Peyer's patch (tissue), 4 donors: ENCODE measurements around the gene ELFN1. TPM values are rescaled to one million over a fixed set of nuclear protein-coding genes. Genes with fewer than 3 reads are reported as not detected.
"Not testable (repeated sequence)": the region's sequence is repeated elsewhere in the genome, so short reads cannot be mapped to it uniquely, and the experiment has no call there.

Experiments used
- DNase-seq, 3 donors: peaks; one replicate each; pipeline ENCODE4 v3.0.0-alpha.2; 2017 to 2019
- H3K27ac ChIP-seq, 4 donors: fragments of 200-600 bp; sonication (generic); one replicate each; pipeline ENCODE4 v1.5.1; 2016 to 2019
- H3K27me3 ChIP-seq, 2 donors: fragments of 200-600 bp; sonication (generic); one replicate each; pipeline ENCODE4 v1.5.1; 2019
- H3K36me3 ChIP-seq, 3 donors: fragments of 200-600 bp; sonication (generic); one replicate each; pipeline ENCODE4 v1.5.1; 2016 to 2019
- H3K4me1 ChIP-seq, 4 donors: fragments of 200-600 bp; sonication (generic); one replicate each; pipeline ENCODE4 v1.5.1; 2016 to 2019
- H3K4me3 ChIP-seq, 4 donors: fragments of 200-600 bp; sonication (generic); 1 replicate in 3 of 4; 2 replicates in 1 of 4; pipeline ENCODE4 v1.5.1; 2016 to 2019; ENCODE audit warnings: mild to moderate bottlenecking in 1 of 4
- H3K9me3 ChIP-seq, 4 donors: fragments of 200-600 bp; sonication (generic); one replicate each; pipeline ENCODE4 v1.5.1; 2016 to 2019; ENCODE audit warnings: mild to moderate bottlenecking in 1 of 4
- CTCF ChIP-seq, 6 experiments: fragments of 450-650 bp in 4 of 6; fragments of 200-600 bp in 2 of 6; sonication (generic) in 1 of 6; IDR thresholded peaks; one replicate each; pipeline ENCODE4 v1.5.1; 2017 to 2019; ENCODE audit warnings: antibody characterized with exemption in 6 of 6, mild to moderate bottlenecking in 3 of 6, moderate library complexity in 1 of 6
- POLR2A ChIP-seq, 2 donors: fragments of 450-650 bp; IDR thresholded peaks; one replicate each; pipeline ENCODE4 v1.5.1; 2017; ENCODE audit warnings: antibody characterized with exemption in 2 of 2, mild to moderate bottlenecking in 2 of 2, moderate library complexity in 2 of 2
- total RNA-seq, 4 donors: library from RNA; depleted of rRNA; stranded (reverse); fragments of >200 nt; gene quantifications; one replicate each; pipeline ENCODE4 v1.1.0, GENCODE V29; 2016

ELFN1 gene
- total RNA-seq, 4 donors from 2014 or later, result 0.80 TPM; not detected in 3

- H3K9me3 ChIP-seq, result peaks cover 0 to 3% (median 0%) of the 10 kb centered on the region in 4 donors
- no peak for TF ChIP-seq POLR2A (IDR thresholded peaks at IDR 0.05)
- TF ChIP-seq CTCF (IDR thresholded peaks at IDR 0.05), result no peak
- no peak overlapping the region for H3K4me3 ChIP-seq
- no peaks in the 10 kb centered on the region for H3K27me3 ChIP-seq
- no peaks in the 10 kb centered on the region for H3K36me3 ChIP-seq
- H3K4me1 ChIP-seq, result no peaks in the 10 kb centered on the region
- DNase-seq, result no peak
- no peak overlapping the region for H3K27ac ChIP-seq
Measured at GRCh38 chr7:1717903-1718676, 48.0 kb downstream of the ELFN1 start.

DNA sequence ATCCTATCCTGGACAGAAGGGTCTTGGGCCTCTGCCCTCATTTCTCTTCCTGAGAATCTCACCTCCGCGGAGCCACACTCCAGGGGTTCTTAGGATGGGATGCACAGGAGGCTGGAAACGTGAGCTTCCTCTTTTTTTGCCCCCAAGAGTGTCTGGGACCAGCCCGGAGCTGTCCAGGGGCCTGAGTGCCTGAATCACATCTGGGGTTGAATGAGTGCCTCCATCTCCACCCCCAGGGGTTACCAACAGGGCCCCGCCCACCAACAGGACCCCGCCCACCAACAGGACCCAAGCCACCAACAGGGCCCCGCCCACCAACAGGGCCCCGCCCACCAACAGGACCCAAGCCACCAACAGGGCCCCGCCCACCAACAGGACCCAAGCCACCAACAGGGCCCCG, 48.8 kb downstream of the ELFN1 start:
- not testable (repeated sequence) for H3K4me1 ChIP-seq, H3K36me3 ChIP-seq, DNase-seq, H3K27me3 ChIP-seq, H3K9me3 ChIP-seq, H3K27ac ChIP-seq, H3K4me3 ChIP-seq

DNA sequence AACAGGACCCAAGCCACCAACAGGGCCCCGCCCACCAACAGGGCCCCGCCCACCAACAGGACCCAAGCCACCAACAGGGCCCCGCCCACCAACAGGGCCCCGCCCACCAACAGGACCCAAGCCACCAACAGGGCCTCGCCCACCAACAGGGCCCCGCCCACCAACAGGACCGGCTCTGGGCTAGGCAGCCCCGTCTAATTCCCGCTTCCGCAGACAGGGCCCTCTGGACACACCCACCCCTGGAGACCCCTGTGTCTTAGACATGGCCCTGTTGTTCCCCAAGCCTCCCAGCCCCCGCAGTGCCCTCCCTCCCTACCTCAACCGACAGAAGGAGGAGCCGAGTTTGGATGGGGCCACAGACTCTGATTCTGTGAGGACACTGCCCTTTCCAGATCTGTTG, 49.2 kb downstream of the ELFN1 start:
- H3K9me3 ChIP-seq, H3K4me3 ChIP-seq, DNase-seq, H3K4me1 ChIP-seq, H3K36me3 ChIP-seq, H3K27ac ChIP-seq, H3K27me3 ChIP-seq: not testable (repeated sequence)

DNA sequence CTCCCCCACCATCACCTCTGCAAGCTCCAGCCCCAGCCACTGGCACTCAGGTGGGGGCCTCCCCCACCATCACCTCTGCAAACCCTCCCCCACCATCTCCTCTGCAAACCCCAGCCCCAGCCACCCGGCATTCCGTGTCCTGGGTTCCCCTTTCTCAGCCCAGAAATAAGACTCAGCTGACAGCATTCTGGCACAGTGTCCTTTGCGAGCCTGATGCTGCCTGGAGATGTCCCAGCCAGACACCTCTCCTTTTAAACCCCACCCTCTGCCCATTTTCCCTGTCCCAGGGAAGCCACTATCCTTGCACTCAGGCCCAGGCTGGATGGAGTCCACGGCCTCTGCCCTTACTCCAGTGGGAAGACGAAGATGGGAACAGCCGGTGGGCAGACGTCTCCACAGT, 49.8 kb downstream of the ELFN1 start:
- H3K27ac ChIP-seq, result no peak overlapping the region
- DNase-seq, result no peak
- no peaks in the 10 kb centered on the region for H3K27me3 ChIP-seq
- no peak overlapping the region for H3K4me3 ChIP-seq
- H3K4me1 ChIP-seq, result no peaks in the 10 kb centered on the region
- peaks cover 0 to 9% (median 0%) of the 10 kb centered on the region in 4 donors for H3K9me3 ChIP-seq
- H3K36me3 ChIP-seq, result no peaks in the 10 kb centered on the region
- no peak for TF ChIP-seq POLR2A (IDR thresholded peaks at IDR 0.05)
- TF ChIP-seq CTCF (IDR thresholded peaks at IDR 0.05), result no peak

- no peak for TF ChIP-seq CTCF (IDR thresholded peaks at IDR 0.05)
- no peak for TF ChIP-seq POLR2A (IDR thresholded peaks at IDR 0.05)
- Histone ChIP-seq H3K9me3 (peaks cover 0 to 9% (median 0%) of the 10 kb centered on the region in 4 donors), H3K4me1 (no peaks in the 10 kb centered on the region), H3K4me3 (no peak overlapping the region), H3K36me3 (no peaks in the 10 kb centered on the region), H3K27me3 (no peaks in the 10 kb centered on the region), H3K27ac (no peak overlapping the region)
- DNase-seq, result no peak
Measured at GRCh38 chr7:1720326-1720725, 50.2 kb downstream of the ELFN1 start.

DNA sequence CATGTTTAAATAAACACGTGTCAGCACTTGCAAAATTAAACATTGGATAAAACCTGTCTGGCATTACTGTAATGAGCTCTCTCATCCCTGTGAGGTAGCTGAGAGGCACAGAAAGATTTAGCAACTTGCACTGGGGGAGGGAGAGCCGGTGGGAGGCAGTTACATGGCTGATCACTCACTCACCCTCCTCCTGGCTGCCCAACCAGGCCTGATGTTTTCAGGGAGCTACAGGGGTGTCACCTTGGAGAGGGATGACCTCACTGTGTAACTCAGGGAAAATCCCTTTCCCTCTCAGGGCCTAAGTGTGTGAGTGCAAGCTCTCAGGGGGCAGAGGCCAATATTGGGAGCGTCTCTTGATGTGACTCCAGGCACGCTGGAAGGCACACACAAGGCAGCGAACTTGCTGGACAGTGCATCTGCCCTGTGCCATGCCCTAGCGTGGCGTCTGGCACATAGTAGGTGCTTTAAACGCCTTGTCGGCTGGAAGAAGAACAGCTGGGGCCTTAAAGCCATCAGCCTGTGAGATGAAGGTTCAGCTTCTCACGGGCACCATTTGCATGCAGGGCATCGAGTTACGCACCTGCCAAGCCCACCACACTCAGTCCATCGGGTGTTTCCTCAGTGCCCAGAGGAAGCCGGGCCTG, 51.1 kb downstream of the ELFN1 start:
- no peak for TF ChIP-seq CTCF (IDR thresholded peaks at IDR 0.05)
- TF ChIP-seq POLR2A (IDR thresholded peaks at IDR 0.05), result no peak
- H3K27ac ChIP-seq, result no peak overlapping the region
- DNase-seq, result no peak
- H3K27me3 ChIP-seq, result no peaks in the 10 kb centered on the region
- peaks cover 0 to 9% (median 0%) of the 10 kb centered on the region in 4 donors for H3K9me3 ChIP-seq
- H3K4me3 ChIP-seq, result no peak overlapping the region
- no peaks in the 10 kb centered on the region for H3K4me1 ChIP-seq
- H3K36me3 ChIP-seq, result no peaks in the 10 kb centered on the region
